Activated CD8-positive, alpha-beta T cell treated with anti-CD3 and anti-CD28 coated beads for 36 hours (primary cell): ENCODE data around the gene DAPK1. TPM values are rescaled to one million over a fixed set of nuclear protein-coding genes. Genes with fewer than 3 reads are reported as not detected.

ENCODE experiments used
- ATAC-seq: fragments of 200-7000 bp; cut with Tn5 transposase; one replicate; pipeline ENCODE4 v1.10.0; 2021; ENCODE audit warnings: mild to moderate bottlenecking, moderate library complexity
- CTCF ChIA-PET: fragments of 350-600 bp; sonication (Branson Sonifier 250); formaldehyde crosslinking; loops from one replicate; lab custom pipeline; 2021; ENCODE audit warnings: antibody characterized with exemption; lab: Charles Lee
- POLR2A ChIA-PET: fragments of 350-600 bp; sonication (Branson Sonifier 250); formaldehyde crosslinking; loops from one replicate; lab custom pipeline; 2021; ENCODE audit warnings: antibody characterized with exemption; lab: Charles Lee
- DNase-seq: peaks from one replicate; pipeline ENCODE4 v3.0.0-alpha.2; 2020
- H3K27ac Mint-ChIP-seq: one replicate; pipeline ENCODE4 v1.8.0; 2021; ENCODE audit warnings: mild to moderate bottlenecking, mixed read lengths
- H3K27me3 Mint-ChIP-seq: one replicate; pipeline ENCODE4 v1.8.0; 2021; ENCODE audit warnings: mixed read lengths
- H3K36me3 Mint-ChIP-seq: one replicate; pipeline ENCODE4 v1.8.0; 2021; ENCODE audit warnings: low read depth, mixed read lengths
- H3K4me1 Mint-ChIP-seq: one replicate; pipeline ENCODE4 v1.8.0; 2021; ENCODE audit warnings: low read depth, mixed read lengths
- H3K4me3 Mint-ChIP-seq: one replicate; pipeline ENCODE4 v1.8.0; 2021; ENCODE audit warnings: mild to moderate bottlenecking, moderate library complexity, mixed read lengths
- H3K9me3 Mint-ChIP-seq: one replicate; pipeline ENCODE4 v1.8.0; 2021; ENCODE audit warnings: mixed read lengths
- CTCF ChIP-seq: fragments of 200-600 bp; IDR thresholded peaks from one replicate; pipeline ENCODE4 v1.8.0; 2022; ENCODE audit warnings: antibody characterized with exemption, mild to moderate bottlenecking
- intact Hi-C: fragments of 100-400 bp; cut with micrococcal nuclease; formaldehyde crosslinking; loops from one replicate; pipeline ENCODE4 v1.10.0; 2022
- total RNA-seq, 2 experiments: library from RNA; stranded (reverse); gene quantifications; one replicate each; pipeline ENCODE4 v1.2.3, GENCODE V29; 2021

The DAPK1 gene
- total RNA-seq, 2 experiments from 2014 or later = 1.7 to 2.1 TPM

DNA sequence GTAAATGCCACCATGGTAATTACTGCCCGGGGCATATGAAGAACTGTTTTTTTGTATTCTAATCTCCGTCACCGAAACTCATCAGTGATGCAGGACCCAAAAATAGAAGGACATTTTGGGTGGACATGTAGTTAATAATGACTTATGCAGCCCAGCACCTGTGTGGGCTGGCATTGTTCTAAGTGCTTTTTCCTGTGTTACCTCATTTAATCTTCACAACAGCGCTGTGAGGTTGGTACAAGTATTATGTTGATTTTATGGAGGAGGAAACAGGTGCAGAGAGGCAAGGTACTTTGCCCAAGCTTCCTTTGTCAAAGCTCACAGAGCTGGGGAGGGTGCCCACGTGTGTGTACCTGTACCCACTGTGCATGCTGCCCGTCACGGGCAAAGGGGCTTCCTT, 58.4 kb downstream of the DAPK1 start:
- no peak for DNase-seq
- no peak for TF ChIP-seq CTCF
- H3K27ac Mint-ChIP-seq = no peak overlapping the region
- ChIA-PET POLR2A (no interaction called here), CTCF (no interaction called here)
- H3K27me3 Mint-ChIP-seq = no peaks in the 10 kb centered on the region
- H3K36me3 Mint-ChIP-seq = no peaks in the 10 kb centered on the region
- ATAC-seq = no peak
- no peaks in the 10 kb centered on the region for H3K9me3 Mint-ChIP-seq
- no peak overlapping the region for H3K4me3 Mint-ChIP-seq
- intact Hi-C loops = no loop called here
- no peaks in the 10 kb centered on the region for H3K4me1 Mint-ChIP-seq

DNA sequence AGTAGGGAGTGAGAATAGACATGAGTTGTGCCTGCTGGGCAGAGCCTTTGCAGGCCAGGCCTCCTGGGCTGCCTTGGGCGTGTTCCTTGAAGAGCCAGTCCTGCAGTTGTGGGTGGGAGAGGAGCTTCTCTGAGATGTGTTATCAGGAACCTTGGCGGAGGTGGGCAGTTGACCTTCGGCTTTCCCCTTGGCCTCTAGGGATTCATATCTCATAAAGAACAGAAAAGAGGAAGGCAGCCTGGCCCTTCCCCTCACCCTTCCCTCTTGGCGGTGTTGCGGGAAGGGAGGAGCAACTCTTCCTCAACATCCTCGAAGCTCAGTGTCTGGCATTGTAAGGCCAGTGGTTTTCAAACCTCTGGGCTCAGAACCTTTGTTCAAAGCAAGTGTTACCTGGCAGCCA, 59.2 kb downstream of the DAPK1 start:
- Mint-ChIP-seq H3K27ac (no peak overlapping the region), H3K4me1 (no peaks in the 10 kb centered on the region), H3K9me3 (no peaks in the 10 kb centered on the region), H3K36me3 (no peaks in the 10 kb centered on the region), H3K4me3 (no peak overlapping the region), H3K27me3 (no peaks in the 10 kb centered on the region)
- ChIA-PET POLR2A (no interaction called here), CTCF (no interaction called here)
- intact Hi-C loops = no loop called here
- no peak for ATAC-seq
- DNase-seq = no peak
- no peak for TF ChIP-seq CTCF

GRCh38 chr9:87557996-87558395, 60.3 kb downstream of the DAPK1 start:
- Mint-ChIP-seq H3K27ac (no peak overlapping the region), H3K9me3 (no peaks in the 10 kb centered on the region), H3K36me3 (no peaks in the 10 kb centered on the region), H3K4me1 (no peaks in the 10 kb centered on the region), H3K27me3 (no peaks in the 10 kb centered on the region), H3K4me3 (no peak overlapping the region)
- intact Hi-C loops = no loop called here
- no peak for TF ChIP-seq CTCF
- POLR2A ChIA-PET = interaction anchor here (0.7 kb wide), 1 partner anchor 1131 kb away, joined by 3 read pairs; no protein-coding TSS in a partner anchor
- no peak for DNase-seq
- CTCF ChIA-PET = no interaction called here
- no peak for ATAC-seq

GRCh38 chr9:87558606-87559190, 61.0 kb downstream of the DAPK1 start:
- ATAC-seq (no peak), DNase-seq (no peak)
- intact Hi-C loops = no loop called here
- no peaks in the 10 kb centered on the region for H3K36me3 Mint-ChIP-seq
- ChIA-PET POLR2A (interaction anchor here (0.7 kb wide), 1 partner anchor 1130 kb away, joined by 3 read pairs; no protein-coding TSS in a partner anchor), CTCF (no interaction called here)
- no peaks in the 10 kb centered on the region for H3K9me3 Mint-ChIP-seq
- no peak overlapping the region for H3K27ac Mint-ChIP-seq
- H3K27me3 Mint-ChIP-seq = no peaks in the 10 kb centered on the region
- H3K4me1 Mint-ChIP-seq = no peaks in the 10 kb centered on the region
- no peak for TF ChIP-seq CTCF
- H3K4me3 Mint-ChIP-seq = no peak overlapping the region

GRCh38 chr9:87562062-87562461, 64.4 kb downstream of the DAPK1 start:
- TF ChIP-seq CTCF = no peak
- DNase-seq (no peak), ATAC-seq (no peak)
- CTCF ChIA-PET = no interaction called here
- intact Hi-C loops = no loop called here
- no peaks in the 10 kb centered on the region for H3K27me3 Mint-ChIP-seq
- POLR2A ChIA-PET = no interaction called here
- H3K4me1 Mint-ChIP-seq = no peaks in the 10 kb centered on the region
- no peaks in the 10 kb centered on the region for H3K36me3 Mint-ChIP-seq
- no peak overlapping the region for H3K27ac Mint-ChIP-seq
- H3K4me3 Mint-ChIP-seq = no peak overlapping the region
- no peaks in the 10 kb centered on the region for H3K9me3 Mint-ChIP-seq
